Measurements from ENCODE around the gene SLC6A3.
A peak's percentile ranks its signal among the peaks of the same experiment; 100 is the strongest.

SLC6A3 gene

GRCh38 chr5:1412163-1412562, 33.1 kb downstream of the SLC6A3 start:
- no peaks in the 10 kb centered on the region for H3K9me3 ChIP-seq
- H3K27me3 ChIP-seq, result peaks cover 0 to 45% of the 10 kb centered on the region in 2 donors
- H3K4me1 ChIP-seq, result no peaks in the 10 kb centered on the region
- intact Hi-C loops (cut with DNase I; ENCODE audit: low total_unique reads), result no loop called here
- no peaks in the 10 kb centered on the region for H3K36me3 ChIP-seq
- H3K27ac ChIP-seq, result no peak overlapping the region
- TF ChIP-seq CTCF (IDR thresholded peaks at IDR 0.05), result no peak
- DNase-seq, result peak in 1 of 2 donors; percentile 8
- H3K4me3 ChIP-seq, result no peak overlapping the region

GRCh38 chr5:1411099-1411498, 34.1 kb downstream of the SLC6A3 start:
- H3K27ac ChIP-seq, result no peak overlapping the region
- H3K4me1 ChIP-seq, result no peaks in the 10 kb centered on the region
- H3K4me3 ChIP-seq, result no peak overlapping the region
- intact Hi-C loops (cut with DNase I; ENCODE audit: low total_unique reads), result no loop called here
- peaks cover 0 to 45% of the 10 kb centered on the region in 2 donors for H3K27me3 ChIP-seq
- no peak for TF ChIP-seq CTCF (IDR thresholded peaks at IDR 0.05)
- H3K9me3 ChIP-seq, result no peaks in the 10 kb centered on the region
- peak in 1 of 2 donors; percentile 19 for DNase-seq
- H3K36me3 ChIP-seq, result no peaks in the 10 kb centered on the region

GRCh38 chr5:1410156-1411014, 34.9 kb downstream of the SLC6A3 start:
- intact Hi-C loops (cut with DNase I; ENCODE audit: low total_unique reads), result no loop called here

GRCh38 chr5:1409381-1410110, 35.7 kb downstream of the SLC6A3 start:
- Histone ChIP-seq H3K36me3 (no peaks in the 10 kb centered on the region), H3K27me3 (peaks cover 0 to 45% of the 10 kb centered on the region in 2 donors), H3K9me3 (no peaks in the 10 kb centered on the region), H3K4me1 (no peaks in the 10 kb centered on the region), H3K27ac (no peak overlapping the region), H3K4me3 (no peak overlapping the region)
- no peak for TF ChIP-seq CTCF (IDR thresholded peaks at IDR 0.05)
- DNase-seq, result peak in 1 of 2 donors; percentile 19
- intact Hi-C loops (cut with DNase I; ENCODE audit: low total_unique reads), result no loop called here

More at GRCh38 chr5:1410156-1411014, 34.9 kb downstream of the SLC6A3 start:
- peaks cover 0 to 45% of the 10 kb centered on the region in 2 donors for H3K27me3 ChIP-seq
- no peak for DNase-seq
- no peaks in the 10 kb centered on the region for H3K9me3 ChIP-seq
- no peak overlapping the region for H3K27ac ChIP-seq
- H3K36me3 ChIP-seq, result no peaks in the 10 kb centered on the region
- H3K4me3 ChIP-seq, result no peak overlapping the region
- TF ChIP-seq CTCF (IDR thresholded peaks at IDR 0.05), result no peak
- H3K4me1 ChIP-seq, result no peaks in the 10 kb centered on the region

GRCh38 chr5:1406681-1407640, 38.3 kb downstream of the SLC6A3 start:
- H3K9me3 ChIP-seq, result no peaks in the 10 kb centered on the region
- no peak overlapping the region for H3K27ac ChIP-seq
- H3K27me3 ChIP-seq, result peaks cover 0 to 23% of the 10 kb centered on the region in 2 donors
- peak; percentile 15 to 55 for DNase-seq
- no peak overlapping the region for H3K4me3 ChIP-seq
- no peaks in the 10 kb centered on the region for H3K36me3 ChIP-seq
- no peak for TF ChIP-seq CTCF (IDR thresholded peaks at IDR 0.05)
- H3K4me1 ChIP-seq, result no peaks in the 10 kb centered on the region
- intact Hi-C loops (cut with DNase I; ENCODE audit: low total_unique reads), result no loop called here

Measured in tibial artery (tissue), 4 donors.